ENCODE data around the gene MAP7. TPM values are rescaled to one million over a fixed set of nuclear protein-coding genes. Genes with fewer than 3 reads are reported as not detected.

Gene MAP7
- total and polyA plus RNA-seq, 9 of the 15 experiments (the other 6 are each of a cell fraction or from before 2014, with no cell fraction given), result 0.76 to 7.7 (median 3.9) TPM

DNA sequence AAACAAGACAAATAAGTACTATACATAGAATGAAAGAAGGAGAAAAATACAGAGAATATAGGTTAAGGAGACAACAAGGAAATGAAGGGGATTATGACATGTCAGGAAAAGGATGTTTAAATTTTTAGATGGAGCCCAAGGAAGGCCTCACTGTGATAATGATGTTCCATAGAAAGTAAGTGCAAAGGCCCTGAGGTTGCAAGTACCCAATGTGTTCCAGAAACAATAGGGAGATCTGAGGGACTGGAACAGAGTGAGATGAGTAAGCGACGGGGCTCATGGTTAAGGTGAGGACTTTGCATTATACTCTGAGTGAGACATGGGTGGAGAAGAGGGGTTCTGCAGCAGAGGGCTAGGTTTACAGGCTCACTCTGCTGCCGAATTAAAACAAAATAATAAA lies 137.8 kb downstream of the MAP7 start:
- no peak for TF ChIP-seq RBM15 (IDR thresholded peaks at IDR 0.05; ENCODE audit: insufficient read depth, low read length)
- peak; percentile 85 for TF ChIP-seq RBM25 (IDR thresholded peaks at IDR 0.05; ENCODE audit: low read depth, low read length, severe bottlenecking)
- no peak for TF ChIP-seq CEBPG (CRISPR knock-in tag; IDR thresholded peaks at IDR 0.05)
- TF ChIP-seq CEBPG (tag; conservative IDR thresholded peaks at IDR 0.05 in 1 of 2, IDR thresholded peaks at IDR 0.05 in 1 of 2), result no peak
- H3K4me2 ChIP-seq (ENCODE audit: insufficient read depth, low read length), result no peak overlapping the region
- CTCF ChIA-PET (ENCODE audit: low intra/inter-chr PET ratio), result no interaction called here
- no TSS peak for BruUV-seq (replicated peaks)
- 32% methylated on average over 3 of the region's 3 CpGs for WGBS (ENCODE audit: insufficient coverage, low coverage, missing lambda C conversion rate)
- H3K79me2 ChIP-seq (ENCODE audit: control insufficient read depth, insufficient read depth, low read length), result no peaks in the 10 kb centered on the region
- H3K27me3 ChIP-seq (ENCODE audit: control insufficient read depth in 2 of 2, insufficient read depth in 2 of 2, low read length in 2 of 2), result 0 out of 5 replicates have a peak, but pooled peaks cover 0 to 8% of the 10 kb centered on the region in 2 experiments
- H3K9me3 ChIP-seq (replicated peaks; ENCODE audit: control insufficient read depth, insufficient read depth, low read depth, low read length), result no peaks in the 10 kb centered on the region
- H3K27ac ChIP-seq (ENCODE audit: extremely low read depth, low read depth, low read length), result no peak overlapping the region
- no peak overlapping the region for H3K9ac ChIP-seq (ENCODE audit: insufficient read depth in 1 of 2, low read depth in 2 of 2, low read length in 2 of 2)
- DNase-seq (ENCODE audit: extremely low read depth in 1 of 4, low spot score in 3 of 4) (no peak), FAIRE-seq (no peak), ATAC-seq (no peak)
- H3K9me1 ChIP-seq (ENCODE audit: control insufficient read depth, insufficient read depth, low read length), result no peaks in the 10 kb centered on the region
- intact Hi-C loops (cut with micrococcal nuclease) (no loop called here), in situ Hi-C loops (cut with MboI) (no loop called here)
- POLR2A ChIA-PET, result interaction anchor here (1.0 kb wide), 2 partner anchors 9 to 10 kb away, joined by 3 read pairs; no protein-coding TSS in a partner anchor
- H4K20me1 ChIP-seq (replicated peaks; ENCODE audit: control insufficient read depth, insufficient read depth, low read length), result no peaks in the 10 kb centered on the region
- no peaks in the 10 kb centered on the region; a peak in 1 of 5 replicates for H3K4me1 ChIP-seq (replicated peaks in 1 of 2; ENCODE audit: control insufficient read depth in 2 of 2, insufficient read depth in 2 of 2, low read length in 2 of 2)
- H3K4me3 ChIP-seq, result no peak overlapping the region
- H3K36me3 ChIP-seq (ENCODE audit: control insufficient read depth, insufficient read depth, low read length), result no peaks in the 10 kb centered on the region
- no peak overlapping the region for H2AFZ ChIP-seq (ENCODE audit: low read depth, low read length)
